NCI-H1417 treated with DMSO at 0.1 percent for 48 hours (cell line): ENCODE data around the gene MPEG1.

ENCODE experiments used
- DNase-seq: peaks from one replicate; lab custom pipeline; 2025; lab: John Stamatoyannopoulos, UW

Gene MPEG1

DNA sequence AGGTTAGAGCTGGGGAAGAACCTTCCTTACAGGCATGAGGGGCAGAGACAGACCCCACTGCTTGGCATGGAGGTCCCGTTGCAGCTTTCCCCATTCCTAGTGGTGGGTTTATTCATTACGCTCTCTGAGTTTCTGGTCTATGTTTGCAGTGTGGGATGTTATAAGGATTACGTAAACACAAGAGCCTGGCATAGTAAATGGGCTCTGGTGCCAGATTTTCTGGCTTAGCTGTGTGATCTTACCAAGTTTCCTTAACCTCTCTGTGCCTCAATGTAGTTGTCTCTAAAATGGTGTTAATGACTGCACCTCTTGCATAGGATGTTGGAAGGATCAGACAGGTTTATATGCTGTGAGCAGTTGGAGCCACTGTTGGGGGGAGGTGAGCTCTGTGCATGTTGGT lies 25.7 kb downstream of the MPEG1 start:
- DNase-seq = no peak

DNA sequence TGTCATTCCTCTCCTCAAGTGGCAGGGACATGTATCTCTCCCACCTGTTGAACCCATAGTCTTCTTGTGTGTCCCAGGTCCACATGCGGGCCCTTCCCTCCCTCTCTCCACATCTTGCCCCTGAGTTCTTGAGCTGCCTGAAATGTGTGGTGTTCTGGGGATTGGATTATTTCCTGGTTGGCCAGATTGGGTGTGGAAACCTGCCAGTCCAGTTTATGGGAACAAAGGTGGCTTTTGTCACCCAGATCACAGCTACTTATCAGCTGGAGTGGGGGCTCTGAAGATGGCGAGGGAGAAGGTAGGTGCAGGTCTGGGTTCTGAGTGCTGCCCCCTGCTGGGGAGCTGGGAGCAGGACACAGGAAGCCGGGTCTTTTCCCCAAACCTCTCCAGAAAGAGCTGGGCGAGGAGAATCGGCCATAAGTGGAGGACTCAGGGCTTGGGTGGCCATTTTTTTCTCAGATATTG lies 26.6 kb downstream of the MPEG1 start:
- no peak for DNase-seq

DNA sequence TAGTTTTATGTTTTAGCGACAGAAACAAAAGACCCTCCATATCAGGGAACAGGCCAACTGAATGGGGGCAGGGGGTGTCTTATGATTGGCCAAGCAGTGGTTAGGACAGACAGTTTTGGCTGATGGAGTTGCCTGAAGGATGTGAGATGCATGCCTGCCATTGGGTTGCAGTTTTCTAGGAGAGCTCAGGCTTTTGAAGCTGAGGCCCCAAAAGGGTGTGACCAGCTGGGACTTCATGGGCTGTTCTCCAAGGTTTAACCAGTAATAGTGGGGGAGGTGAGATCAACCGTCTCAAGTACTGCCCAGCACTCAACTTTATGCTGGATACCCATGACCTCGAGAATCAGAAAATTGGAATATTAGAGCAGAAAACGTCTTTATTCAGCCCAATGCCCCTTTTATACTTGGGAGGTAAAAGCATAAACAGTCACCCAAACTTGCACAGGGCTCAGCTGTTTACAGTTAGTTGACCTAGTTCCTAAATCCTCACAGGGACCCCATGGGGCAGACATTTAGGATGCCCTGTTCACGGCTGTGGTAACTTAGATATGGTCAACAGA lies 27.3 kb downstream of the MPEG1 start:
- DNase-seq = no peak

DNA sequence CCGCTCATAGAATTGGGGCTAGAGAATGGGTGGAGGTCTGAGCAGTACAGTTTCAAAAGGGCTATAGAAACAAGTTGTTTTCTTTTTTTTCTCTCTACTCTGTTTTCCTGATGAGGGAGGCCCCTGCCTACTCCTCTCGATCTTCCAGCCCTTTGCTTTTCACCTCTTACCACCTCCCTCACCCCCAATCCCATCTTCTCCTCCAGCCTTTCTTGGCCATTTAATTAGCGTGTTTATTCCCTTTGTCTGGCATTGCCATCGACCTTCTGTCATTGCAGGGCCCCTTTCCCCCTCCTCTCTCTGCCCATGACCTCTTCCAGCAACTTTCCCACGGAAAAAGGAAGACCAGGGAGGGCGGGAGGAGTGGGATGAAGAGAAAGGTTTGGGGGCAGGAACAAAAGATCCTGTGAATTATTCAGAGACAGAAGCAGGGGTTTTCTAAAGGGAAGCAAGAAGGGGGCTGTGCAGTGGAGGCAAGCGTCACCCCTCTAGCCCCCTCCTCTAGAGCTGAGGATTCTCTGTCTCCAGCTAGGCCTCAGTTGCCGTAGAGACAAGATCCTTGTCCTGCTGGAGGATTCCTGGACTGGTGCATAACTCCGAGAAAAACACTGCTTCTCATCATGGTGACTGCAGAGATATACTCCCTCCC lies 27.9 kb downstream of the MPEG1 start:
- no peak for DNase-seq

DNA sequence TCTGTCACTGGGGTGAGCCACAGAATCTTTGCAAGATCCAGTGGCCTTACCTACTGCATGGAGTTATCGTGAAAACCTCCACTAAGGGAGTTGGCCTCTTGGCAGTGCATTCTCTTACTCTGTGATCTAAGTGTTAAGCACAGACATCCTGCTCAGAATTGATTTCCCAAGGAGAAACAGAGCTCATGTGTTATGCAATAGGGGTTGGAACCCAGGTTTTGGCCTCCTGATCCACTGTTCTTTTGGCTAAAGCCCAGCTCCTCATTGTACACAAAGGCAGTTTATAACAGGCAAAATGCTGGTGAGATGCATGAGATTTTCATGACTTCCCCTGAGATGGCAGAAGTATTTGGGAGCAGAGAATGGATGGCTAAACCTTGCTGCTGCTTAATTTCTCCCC lies 29.0 kb downstream of the MPEG1 start:
- no peak for DNase-seq

DNA sequence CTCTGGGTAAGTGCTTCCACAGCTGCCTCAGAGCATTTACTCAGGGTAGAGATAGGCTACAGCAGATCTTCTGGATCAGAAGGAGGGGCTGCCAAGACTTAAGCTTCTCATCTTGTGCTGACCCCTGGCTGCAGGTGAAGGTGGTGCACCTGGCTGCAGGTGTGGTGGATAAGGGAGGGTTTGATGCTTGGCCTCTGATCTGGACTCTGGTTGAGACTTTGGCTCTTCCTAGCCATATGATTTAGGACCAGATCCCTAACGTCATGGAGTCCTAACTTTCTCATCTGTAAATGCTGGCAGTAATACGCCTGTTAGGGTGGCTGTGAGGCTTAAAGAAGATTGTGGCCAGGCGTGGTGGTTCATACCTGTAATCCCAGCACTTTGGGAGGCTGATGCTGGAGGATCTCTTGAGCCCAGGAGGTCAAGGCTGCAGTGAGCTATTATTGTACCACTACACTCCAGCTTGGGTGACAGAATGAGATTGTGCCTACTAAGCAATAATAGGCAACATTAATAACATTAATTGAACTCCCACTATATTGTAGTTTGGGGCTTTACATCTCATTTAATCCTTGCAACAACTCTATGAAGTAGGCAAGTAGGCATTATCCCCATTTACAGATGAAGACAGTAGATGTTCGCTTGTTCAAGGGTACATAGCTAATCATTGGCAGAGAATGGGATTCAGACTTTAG lies 30.1 kb downstream of the MPEG1 start:
- no peak for DNase-seq

DNA sequence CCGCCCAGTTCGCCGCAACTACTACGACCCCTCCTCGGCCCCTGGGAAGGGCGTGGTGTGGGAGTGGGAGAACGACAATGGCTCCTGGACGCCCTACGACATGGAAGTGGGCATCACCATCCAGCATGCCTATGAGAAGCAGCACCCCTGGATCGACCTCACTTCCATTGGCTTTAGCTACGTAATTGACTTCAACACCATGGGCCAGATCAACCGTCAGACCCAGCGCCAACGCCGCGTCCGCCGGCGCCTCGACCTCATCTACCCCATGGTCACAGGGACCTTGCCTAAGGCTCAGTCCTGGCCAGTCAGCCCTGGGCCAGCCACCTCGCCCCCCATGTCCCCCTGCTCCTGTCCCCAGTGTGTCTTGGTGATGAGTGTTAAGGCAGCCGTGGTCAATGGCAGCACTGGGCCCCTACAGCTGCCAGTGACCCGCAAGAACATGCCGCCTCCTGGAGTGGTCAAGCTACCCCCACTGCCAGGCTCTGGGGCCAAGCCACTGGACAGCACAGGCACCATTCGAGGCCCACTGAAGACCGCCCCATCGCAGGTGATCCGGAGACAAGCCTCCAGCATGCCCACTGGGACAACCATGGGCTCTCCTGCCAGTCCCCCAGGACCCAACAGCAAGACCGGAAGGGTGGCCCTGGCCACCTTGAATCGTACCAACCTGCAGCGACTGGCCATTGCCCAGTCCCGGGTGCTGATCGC lies 30.8 kb downstream of the MPEG1 start:
- no peak for DNase-seq

DNA sequence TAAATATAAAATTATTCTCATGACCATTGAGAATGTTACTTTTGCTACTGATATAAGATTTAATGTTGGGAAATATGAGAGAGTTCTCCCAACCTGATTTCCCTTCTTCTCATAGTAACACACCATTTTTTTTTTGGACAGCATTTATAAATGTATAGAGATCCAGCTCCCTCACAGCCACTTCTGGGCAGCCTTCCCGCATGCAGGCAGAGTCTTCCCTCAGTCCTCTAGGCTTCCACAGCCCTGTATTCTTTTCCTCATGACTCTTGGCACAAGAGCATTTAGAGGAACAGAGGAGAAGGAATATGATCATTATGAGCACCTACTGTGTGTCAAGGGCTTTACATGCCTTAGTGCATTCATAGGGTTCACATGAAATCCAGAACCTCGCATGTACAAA lies 31.8 kb downstream of the MPEG1 start:
- DNase-seq = no peak

DNA sequence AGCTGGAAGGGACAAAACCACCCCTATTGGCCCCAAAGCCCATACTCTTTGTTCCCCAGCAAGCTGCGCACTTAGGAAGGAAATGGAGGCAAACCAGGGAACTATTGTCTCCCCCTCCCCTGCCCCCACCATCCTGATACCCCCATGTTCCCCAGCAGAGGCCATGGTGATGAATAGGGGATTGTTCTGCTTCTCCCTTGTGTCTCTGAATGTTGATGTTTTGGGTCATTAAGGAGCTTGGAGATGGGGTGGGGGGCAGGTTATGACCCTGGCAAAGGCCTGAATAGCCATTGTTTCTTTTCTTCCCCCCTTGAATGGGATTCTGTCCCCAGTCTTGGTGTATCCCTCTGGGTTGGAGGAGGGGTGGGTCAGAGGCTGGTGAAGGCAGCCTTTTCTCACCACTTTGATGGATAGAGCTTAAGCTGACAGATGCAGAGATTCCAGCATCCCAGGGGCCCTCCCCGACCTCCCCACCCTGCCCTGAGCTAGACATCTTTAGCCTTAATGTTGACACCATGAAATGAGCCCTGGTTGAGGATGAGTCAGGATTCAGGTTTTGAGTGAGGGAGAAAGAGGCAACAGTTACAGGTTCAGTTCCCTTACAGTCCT lies 32.5 kb downstream of the MPEG1 start:
- no peak for DNase-seq

DNA sequence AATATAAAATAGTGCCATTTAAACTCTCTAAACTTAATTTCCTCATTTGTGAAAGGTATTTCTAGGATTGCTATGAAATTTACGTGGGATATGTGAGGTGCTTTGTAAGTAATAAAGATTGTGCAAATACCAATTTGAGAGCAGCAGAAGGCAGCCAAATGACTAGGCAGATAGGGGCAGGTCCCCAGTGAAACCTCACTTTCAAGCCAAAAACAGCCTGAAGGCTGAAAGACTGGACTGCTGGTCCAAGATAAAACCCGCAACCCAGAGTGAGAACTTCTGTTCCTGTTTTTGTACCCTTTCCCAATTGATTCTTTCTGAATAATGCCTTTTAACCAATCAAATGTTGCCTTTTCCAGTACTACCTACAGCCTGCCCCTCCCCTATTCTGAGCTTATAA lies 33.6 kb downstream of the MPEG1 start:
- no peak for DNase-seq

DNA sequence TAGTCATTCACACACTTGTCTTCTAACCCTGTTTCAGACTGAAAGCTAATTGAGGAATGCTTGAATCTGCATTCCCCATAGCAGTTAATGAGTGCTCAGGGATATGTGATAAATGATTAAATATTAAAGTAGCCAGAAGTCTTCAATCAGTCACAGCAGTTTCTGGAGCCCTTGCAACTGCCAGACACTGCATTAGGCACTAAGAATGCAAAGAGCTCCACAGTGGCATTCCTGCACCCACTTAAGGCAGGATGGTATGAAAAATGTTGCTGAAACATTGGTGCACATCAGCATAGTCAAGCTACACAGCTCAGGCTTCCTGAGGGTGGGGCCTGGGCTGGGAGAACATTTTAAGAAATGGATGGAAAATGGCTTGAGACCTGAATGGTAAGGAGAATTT lies 34.3 kb downstream of the MPEG1 start:
- no peak for DNase-seq

DNA sequence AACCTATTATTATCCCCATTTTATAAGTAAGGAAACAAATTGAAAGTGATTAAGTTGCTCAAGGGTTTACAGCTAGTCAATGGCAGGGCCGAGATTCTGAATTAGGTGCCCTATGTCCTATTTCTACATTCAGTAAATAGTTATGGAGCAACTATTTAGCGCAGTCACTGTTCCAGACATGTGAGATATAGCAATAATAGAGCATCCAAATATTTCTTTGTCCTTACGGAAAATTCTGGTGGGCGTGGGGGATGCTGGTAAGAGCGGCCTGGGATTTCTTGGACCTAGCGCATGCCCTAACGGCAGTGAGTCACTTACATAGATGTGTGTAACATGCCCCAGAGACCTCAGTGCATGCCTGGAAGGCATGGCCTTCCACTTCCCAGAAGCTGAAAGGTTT lies 36.4 kb downstream of the MPEG1 start:
- DNase-seq = no peak

DNA sequence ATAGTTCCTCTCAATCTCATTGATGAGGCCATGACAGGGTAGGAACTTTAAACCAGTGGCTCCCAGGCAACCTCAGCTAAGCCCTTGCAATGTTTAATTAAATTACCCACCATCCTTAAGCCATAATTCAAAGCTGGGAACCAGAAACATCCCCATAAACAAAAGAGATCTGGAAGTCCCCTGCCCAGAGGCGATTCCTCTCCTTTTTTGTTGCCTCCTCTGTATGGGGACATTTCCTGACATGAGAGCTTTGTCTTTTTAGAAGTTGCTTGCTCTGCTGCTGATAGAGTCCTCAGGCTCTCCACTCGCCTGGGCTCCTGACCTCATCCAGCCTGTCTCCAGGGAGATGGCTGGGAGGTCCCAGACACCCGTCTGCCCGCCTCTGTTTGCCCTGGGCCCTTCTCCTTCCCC lies 37.6 kb downstream of the MPEG1 start:
- no peak for DNase-seq

DNA sequence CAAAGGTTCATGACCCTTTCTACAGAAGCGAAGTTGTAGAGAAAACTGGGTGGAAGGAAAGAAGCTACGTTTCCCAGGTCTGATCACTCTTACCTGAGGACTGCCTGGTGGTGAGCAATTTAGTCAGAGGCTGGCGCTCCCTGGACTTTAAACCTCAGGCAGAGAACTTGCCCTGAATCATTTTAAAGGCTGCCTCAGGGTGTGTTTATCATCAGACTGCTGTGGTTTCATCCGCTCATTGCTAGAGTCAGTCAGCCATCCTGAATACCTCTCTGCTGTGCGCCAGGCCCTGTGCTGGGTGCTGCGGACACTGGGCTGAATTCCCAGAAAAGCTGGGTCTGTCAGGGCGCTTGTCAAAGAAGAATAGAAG lies 38.1 kb downstream of the MPEG1 start:
- no peak for DNase-seq

DNA sequence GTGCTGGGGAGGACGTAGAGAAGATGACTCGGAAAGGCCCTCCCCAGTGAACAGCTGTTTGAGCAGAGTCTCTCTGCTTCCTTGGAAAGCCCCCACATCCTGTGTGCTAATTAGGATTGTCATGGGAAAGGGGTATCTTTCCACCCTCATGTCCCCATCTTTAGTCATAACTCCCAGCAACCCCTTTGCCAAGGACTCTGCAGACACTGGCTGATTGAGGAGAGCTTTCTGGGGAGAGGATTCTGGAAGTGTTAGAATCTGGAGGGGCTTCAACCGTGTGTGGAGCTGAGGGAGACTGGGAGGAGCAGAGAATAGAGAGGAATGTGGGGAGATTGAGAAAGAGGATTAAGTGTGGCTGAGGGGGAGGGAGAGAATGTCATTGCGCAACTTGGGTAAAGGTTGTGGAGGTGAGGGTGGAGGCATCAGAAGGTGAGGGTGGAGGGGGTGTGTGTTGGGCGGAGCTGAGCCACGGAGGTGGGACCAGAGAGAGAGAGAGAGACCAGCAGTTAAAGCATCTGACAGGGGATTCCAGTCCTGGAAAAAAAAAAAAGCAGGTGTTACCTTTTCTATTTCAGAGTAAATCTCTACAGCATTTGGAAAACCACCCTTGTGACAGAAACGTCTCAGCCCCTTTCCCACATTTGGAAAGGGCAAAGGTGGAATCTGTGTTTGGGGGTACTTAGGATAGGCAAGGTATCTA lies 38.6 kb downstream of the MPEG1 start:
- DNase-seq = no peak

DNA sequence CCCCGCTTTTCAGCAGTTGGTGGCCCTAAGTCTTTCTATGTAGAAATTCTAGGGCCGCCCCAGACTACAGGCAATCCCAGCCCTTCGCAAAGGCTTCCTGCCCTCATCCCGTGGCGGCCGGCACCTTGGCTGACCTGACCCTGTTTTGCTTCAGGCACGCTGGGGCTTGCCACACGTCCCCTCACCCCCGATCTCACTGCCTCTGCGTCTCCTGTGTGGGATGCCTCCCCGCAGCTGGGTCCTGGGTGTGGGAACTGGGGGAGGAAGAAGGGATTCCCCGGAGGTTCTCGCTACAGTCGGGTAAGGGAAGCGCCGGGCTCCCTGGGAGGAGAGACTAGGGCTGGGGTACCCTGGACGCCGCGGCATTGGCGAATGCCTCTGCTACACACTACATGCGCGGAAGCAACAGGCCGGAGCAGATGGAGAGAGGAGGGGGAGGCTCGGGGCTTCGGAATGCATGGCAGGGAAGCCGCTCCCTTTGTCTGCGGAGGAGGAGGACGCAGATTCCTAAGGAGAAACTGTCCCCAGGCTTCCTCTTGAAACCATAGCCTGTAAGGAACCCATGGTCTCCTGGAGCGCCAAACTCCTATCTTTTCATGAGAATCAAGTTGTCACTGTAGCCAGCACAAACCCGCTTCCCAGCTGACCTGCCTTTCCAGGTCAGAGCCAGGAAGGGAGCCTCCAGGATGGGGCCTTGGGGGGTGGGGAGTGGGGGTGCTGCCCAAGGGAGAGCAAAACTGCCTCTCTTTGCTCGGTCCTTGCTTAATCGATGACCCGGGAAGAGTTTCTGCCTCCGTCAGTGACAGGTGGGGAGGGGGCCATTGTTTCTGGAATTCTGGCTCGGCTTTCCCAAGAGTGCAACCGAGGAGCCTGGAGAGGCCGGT lies 39.4 kb downstream of the MPEG1 start:
- DNase-seq = no peak

DNA sequence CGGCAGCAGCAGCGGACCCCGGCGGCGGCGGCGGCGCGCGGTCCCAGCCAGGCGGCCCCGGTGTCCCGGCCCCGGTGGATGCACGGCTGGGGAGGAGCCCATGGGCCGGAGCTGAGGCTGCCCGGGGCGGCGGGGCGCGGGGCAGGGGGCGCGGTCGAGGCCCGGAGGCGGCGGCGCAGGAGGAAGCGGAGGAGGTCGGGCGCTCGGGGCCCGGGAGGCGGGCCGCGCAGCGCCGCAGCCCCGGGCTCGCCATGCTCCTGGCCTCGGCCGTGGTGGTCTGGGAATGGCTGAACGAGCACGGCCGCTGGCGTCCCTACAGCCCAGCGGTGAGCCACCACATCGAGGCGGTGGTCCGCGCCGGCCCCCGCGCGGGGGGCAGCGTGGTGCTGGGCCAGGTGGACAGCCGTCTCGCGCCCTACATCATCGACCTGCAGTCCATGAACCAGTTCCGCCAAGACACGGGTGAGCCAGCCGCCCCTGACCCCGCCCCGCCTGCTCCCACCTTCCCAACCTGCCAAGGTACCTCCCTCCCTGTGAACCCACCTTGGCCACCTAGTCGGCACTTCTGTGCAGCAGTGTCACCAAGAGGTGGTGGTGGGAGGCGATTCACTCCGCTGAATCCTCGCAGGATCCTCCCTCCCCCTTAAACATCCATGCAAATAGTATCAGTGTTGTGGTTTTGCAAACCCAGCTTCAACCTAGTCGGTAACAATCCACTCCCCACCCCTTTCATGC lies 40.2 kb downstream of the MPEG1 start:
- DNase-seq = no peak

DNA sequence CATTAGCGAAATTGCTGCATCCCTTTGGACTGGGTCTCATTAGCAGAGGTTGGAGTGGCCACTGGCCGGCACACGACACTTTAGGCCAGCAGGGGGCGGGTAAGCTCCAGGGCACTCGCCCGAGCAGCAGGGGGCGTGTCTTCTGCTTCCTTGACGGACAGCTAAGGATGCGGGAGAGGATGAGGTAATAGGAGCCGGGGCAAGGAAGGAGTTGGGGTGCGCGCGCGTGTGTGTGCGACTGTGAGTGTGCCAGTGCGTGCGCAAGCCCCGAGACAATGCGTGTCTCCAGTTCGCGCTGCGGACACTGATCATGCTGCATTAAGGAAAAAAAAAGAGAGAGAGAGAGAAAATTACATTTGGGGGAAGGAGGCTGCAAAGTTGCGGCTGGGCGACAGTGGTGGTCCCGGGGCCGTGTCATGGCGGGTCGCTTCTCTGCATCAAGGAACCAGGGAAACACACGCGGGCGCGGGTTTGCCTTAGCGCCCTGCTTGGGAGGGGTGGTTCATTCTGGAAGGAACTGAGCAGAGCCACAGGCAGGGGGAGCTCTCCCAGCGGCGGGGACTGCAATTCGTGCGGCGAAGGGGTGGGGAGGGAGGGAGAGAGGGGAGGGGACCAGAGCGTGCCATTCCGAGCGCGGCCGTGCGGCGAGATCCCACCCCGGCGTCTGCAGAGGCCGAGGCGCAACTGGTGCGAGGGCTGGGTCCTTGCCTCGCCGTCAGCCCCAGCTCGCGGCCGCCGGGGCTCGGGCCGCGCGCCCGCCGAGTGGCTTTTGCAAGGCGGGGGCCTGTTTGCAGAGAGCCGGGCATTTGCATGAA lies 41.0 kb downstream of the MPEG1 start, which contains the start of gene DTX4:
Gene DTX4, plus strand, starts transcription at position 625 of the 815 bp plus-strand sequence. CDS start 464 bp downstream, outside the sequence.
- DNase-seq = peak; percentile 48

DNA sequence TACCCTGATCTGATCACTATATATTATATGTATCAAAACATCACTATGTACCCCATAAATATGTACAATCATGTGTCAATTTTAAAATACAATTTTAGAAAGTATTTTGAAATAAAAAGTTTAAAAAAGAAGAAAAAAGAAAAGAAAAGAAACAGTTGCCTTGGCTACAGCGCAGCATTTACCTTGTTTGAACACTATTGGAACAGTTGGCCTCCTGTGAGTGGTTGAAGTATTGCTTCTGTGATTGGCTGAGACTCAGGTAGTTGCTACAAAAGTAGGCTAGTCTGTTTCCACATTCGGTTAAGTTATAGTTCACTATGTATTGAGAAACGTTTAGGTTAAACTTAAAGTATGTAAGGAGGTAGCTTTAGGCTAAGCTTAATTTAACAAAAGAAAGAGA lies 48.7 kb downstream of the MPEG1 start:
- DNase-seq = no peak
